ENCODE results near the gene UNCX. TPM values are rescaled to one million over a fixed set of nuclear protein-coding genes. Genes with fewer than 3 reads are reported as not detected.

UNCX gene
- total and polyA plus RNA-seq, 2 of the 8 experiments (the other 6 are each of a cell fraction or from before 2014, with no cell fraction given): not detected

DNA sequence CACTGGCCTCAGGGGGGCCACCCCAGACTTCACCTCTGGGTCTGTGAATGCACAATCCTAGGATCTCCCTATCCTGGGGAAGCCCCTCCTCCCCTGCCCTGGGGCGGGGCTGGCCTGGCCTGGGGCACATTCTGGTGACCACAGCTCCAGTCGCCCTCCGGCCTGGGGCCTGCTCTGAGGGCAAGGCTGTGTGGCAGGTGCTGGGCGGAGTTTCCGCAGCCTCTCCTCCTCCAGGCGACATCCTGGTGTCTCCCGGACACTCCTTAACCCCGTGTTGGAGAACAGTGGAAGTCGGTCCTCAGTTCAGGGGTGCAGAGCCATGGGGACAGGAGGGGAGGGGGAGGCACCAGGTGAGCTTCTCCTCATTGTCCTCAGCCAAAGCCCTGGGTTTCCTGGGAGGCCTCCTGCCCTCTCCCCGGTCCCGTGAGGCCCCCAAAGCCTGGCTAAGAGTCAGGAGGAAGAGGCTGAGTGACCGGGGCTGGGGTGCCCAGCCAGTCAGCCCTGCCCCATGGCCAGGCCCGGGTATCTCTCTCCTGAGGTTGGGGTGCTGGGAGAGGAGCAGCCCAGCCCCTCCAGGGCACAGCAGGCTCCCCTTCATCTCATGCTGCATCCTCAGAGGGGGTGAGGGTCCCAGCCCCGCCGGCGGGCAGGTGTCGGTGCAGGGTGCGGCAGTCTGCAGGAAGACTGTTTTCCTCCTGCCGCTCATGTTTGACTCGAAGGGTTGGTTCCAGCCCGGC, 22.6 kb downstream of the UNCX start (continued):
- TF ChIP-seq ATF2 (IDR thresholded peaks at IDR 0.05; ENCODE audit: low read length): no peak
- TF ChIP-seq SAP30 (IDR thresholded peaks at IDR 0.05; ENCODE audit: insufficient read depth, insufficient replicate concordance, low read length): no peak
- TF ChIP-seq, protein P1, sequence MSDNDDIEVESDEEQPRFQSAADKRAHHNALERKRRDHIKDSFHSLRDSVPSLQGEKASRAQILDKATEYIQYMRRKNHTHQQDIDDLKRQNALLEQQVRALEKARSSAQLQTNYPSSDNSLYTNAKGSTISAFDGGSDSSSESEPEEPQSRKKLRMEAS (IDR thresholded peaks at IDR 0.05): no peak
- TF ChIP-seq SP2 (IDR thresholded peaks at IDR 0.05; ENCODE audit: low read length): no peak
